NCI-H1436 (cell line): ENCODE data around the gene INO80.
"Not testable (repeated sequence)": the region's sequence is repeated elsewhere in the genome, so short reads cannot be mapped to it uniquely, and the experiment has no call there.

ENCODE experiments used
- DNase-seq: peaks from one replicate; lab custom pipeline; 2025; lab: John Stamatoyannopoulos, UW

Gene INO80

GRCh38 chr15:41121951-41122350 lies 5.9 kb upstream of the INO80 start:
- DNase-seq = no peak

GRCh38 chr15:41116962-41117252 lies 827 bp upstream of the INO80 start:
- no peak for DNase-seq

GRCh38 chr15:41115652-41116115 lies 396 bp downstream of the INO80 start:
- DNase-seq = peak; percentile 33

- DNase-seq = no peak
Measured at GRCh38 chr15:41115161-41115651, 874 bp downstream of the INO80 start.

GRCh38 chr15:41106947-41107346 lies 9.1 kb downstream of the INO80 start:
- DNase-seq = no peak

- no peak for DNase-seq
Measured at GRCh38 chr15:41105348-41106334, 10.4 kb downstream of the INO80 start.

- no peak for DNase-seq
Measured at GRCh38 chr15:41104234-41104633, 11.8 kb downstream of the INO80 start.

- DNase-seq = no peak
Measured at GRCh38 chr15:41102854-41103253, 13.2 kb downstream of the INO80 start.

- no peak for DNase-seq
Measured at GRCh38 chr15:41096178-41096577, 19.9 kb downstream of the INO80 start.

GRCh38 chr15:41085029-41085428 lies 31.1 kb downstream of the INO80 start:
- DNase-seq = no peak

GRCh38 chr15:41080144-41080543 lies 35.9 kb downstream of the INO80 start:
- DNase-seq = no peak

- DNase-seq = no peak
Measured at GRCh38 chr15:41079717-41080116, 36.4 kb downstream of the INO80 start.

GRCh38 chr15:41078879-41079278 lies 37.2 kb downstream of the INO80 start:
- not testable (repeated sequence) for DNase-seq

GRCh38 chr15:41078125-41078524 lies 38.0 kb downstream of the INO80 start:
- DNase-seq = no peak

GRCh38 chr15:41073028-41073427 lies 43.1 kb downstream of the INO80 start:
- no peak for DNase-seq

- DNase-seq = no peak
Measured at GRCh38 chr15:41072013-41072412, 44.1 kb downstream of the INO80 start.

GRCh38 chr15:41066516-41066915 lies 49.6 kb downstream of the INO80 start:
- no peak for DNase-seq

- no peak for DNase-seq
Measured at GRCh38 chr15:41061667-41062066, 54.4 kb downstream of the INO80 start.

GRCh38 chr15:41060505-41060904 lies 55.6 kb downstream of the INO80 start:
- no peak for DNase-seq

- DNase-seq = no peak
Measured at GRCh38 chr15:41056810-41057209, 59.3 kb downstream of the INO80 start.

- no peak for DNase-seq
Measured at GRCh38 chr15:41055706-41056105, 60.4 kb downstream of the INO80 start.

GRCh38 chr15:41051139-41051538 lies 64.9 kb downstream of the INO80 start:
- no peak for DNase-seq

- DNase-seq = no peak
Measured at GRCh38 chr15:41048852-41049251, 67.2 kb downstream of the INO80 start.

GRCh38 chr15:41048397-41048796 lies 67.7 kb downstream of the INO80 start:
- no peak for DNase-seq
